Measurements from ENCODE around the gene FOXK2.

DNA sequence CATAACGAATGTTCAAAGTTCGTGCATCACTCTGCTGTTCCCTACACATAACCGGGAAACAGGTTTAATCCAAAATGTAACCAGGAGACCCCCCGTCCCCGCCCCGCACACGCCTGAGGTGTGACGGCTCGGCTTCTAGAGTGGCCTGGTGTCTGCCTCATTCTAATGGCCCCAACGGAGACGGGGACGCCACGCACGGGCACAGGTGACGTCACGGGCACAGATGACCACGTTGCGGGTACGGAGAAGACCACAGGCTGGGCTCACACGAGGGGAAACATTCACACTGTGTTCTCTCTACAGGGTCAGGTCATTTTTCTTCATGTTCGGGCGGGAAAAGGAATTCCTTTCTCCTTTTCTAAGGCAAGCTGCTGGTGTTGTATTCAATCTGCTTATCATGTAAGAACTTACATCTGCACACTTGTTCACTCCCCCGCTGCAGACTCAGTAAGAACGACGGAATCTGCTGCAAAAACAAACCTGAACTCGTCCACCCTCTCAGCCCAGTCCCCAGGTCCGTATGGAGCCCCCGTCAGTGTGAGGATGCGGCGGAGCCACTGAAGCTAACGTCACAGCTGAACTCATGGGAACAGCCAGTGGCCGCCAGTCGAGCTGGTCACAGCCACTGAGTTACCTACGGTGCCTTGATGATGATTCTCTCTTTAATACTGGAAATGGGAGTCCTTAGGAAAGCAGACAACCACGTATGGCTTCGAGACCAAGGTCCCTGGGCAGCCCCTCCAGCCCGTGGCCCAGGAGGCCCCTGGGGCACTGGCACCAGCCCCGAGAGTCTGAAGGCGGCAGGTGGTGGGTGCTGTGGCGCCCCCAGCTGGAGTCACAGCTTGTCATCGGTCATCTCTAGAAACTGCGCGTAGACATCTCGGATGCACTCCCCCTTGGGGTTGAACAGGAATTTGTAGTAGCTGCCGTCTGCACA lies 95.8 kb downstream of the FOXK2 start:
- TF ChIP-seq, protein P1, sequence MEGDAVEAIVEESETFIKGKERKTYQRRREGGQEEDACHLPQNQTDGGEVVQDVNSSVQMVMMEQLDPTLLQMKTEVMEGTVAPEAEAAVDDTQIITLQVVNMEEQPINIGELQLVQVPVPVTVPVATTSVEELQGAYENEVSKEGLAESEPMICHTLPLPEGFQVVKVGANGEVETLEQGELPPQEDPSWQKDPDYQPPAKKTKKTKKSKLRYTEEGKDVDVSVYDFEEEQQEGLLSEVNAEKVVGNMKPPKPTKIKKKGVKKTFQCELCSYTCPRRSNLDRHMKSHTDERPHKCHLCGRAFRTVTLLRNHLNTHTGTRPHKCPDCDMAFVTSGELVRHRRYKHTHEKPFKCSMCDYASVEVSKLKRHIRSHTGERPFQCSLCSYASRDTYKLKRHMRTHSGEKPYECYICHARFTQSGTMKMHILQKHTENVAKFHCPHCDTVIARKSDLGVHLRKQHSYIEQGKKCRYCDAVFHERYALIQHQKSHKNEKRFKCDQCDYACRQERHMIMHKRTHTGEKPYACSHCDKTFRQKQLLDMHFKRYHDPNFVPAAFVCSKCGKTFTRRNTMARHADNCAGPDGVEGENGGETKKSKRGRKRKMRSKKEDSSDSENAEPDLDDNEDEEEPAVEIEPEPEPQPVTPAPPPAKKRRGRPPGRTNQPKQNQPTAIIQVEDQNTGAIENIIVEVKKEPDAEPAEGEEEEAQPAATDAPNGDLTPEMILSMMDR (IDR thresholded peaks at IDR 0.05), result no peak
- no peak for TF ChIP-seq POLR2A (IDR thresholded peaks at IDR 0.05)

All from thyroid gland (tissue), 4 donors.